SU-DHL-6 (cell line): ENCODE data around the gene GFI1B.

ENCODE experiments used
- CTCF ChIP-seq: fragments of 200-600 bp; sonication (generic); IDR thresholded peaks from one replicate; pipeline ENCODE4 v1.5.1; 2017; ENCODE audit warnings: antibody characterized with exemption, mild to moderate bottlenecking, low read length, moderate library complexity; ENCODE audit not compliant: insufficient read depth, poor library complexity, severe bottlenecking
- EZH2phosphoT487 ChIP-seq: fragments of 200-600 bp; sonication (generic), shearing (Covaris generic); conservative IDR thresholded peaks from 2 replicates; pipeline ENCODE4 v1.6.1; 2018; ENCODE audit warnings: mild to moderate bottlenecking, antibody characterized with exemption, low read length, moderate library complexity, mixed read lengths

GRCh38 chr9:132982458-132982857 lies 4.0 kb downstream of the GFI1B start:
- no peak for TF ChIP-seq CTCF
- no peak for TF ChIP-seq EZH2phosphoT487
